PFSK-1 (cell line): ENCODE measurements around the gene KLHL36.

Experiments used
- FOXP2 ChIP-seq: optimal IDR thresholded peaks from 2 replicates; pipeline ENCODE3; 2011; ENCODE audit warnings: borderline replicate concordance, control low read depth, inconsistent platforms; ENCODE audit not compliant: insufficient read depth; ENCODE audit errors: extremely low read length, extremely low read depth
- POLR2AphosphoS5 ChIP-seq: IDR thresholded peaks from 2 replicates; pipeline ENCODE4 v1.6.1; 2012; ENCODE audit warnings: low read depth, mild to moderate bottlenecking, control low read depth, low read length, moderate library complexity
- SIN3A ChIP-seq: IDR thresholded peaks from 2 replicates; pipeline ENCODE4 v1.6.1; 2012; ENCODE audit warnings: mild to moderate bottlenecking, low read length, moderate library complexity, borderline replicate concordance; ENCODE audit not compliant: insufficient read depth
- TAF1 ChIP-seq: IDR thresholded peaks from 2 replicates; pipeline ENCODE4 v1.6.1; 2012; ENCODE audit warnings: low read length, control low read depth, borderline replicate concordance; ENCODE audit not compliant: insufficient read depth
- TF ChIP-seq, protein P1 (sequence below), 2 experiments: IDR thresholded peaks; 2 replicates each; pipeline versions ENCODE4 v1.6.1 to v1.8.0; 2011 to 2012; ENCODE audit warnings: low read depth in 2 of 2, low read length in 2 of 2, control low read depth in 1 of 2, inconsistent platforms in 1 of 2, mild to moderate bottlenecking in 1 of 2, moderate library complexity in 1 of 2; ENCODE audit not compliant: insufficient read depth in 1 of 2

Gene KLHL36

DNA sequence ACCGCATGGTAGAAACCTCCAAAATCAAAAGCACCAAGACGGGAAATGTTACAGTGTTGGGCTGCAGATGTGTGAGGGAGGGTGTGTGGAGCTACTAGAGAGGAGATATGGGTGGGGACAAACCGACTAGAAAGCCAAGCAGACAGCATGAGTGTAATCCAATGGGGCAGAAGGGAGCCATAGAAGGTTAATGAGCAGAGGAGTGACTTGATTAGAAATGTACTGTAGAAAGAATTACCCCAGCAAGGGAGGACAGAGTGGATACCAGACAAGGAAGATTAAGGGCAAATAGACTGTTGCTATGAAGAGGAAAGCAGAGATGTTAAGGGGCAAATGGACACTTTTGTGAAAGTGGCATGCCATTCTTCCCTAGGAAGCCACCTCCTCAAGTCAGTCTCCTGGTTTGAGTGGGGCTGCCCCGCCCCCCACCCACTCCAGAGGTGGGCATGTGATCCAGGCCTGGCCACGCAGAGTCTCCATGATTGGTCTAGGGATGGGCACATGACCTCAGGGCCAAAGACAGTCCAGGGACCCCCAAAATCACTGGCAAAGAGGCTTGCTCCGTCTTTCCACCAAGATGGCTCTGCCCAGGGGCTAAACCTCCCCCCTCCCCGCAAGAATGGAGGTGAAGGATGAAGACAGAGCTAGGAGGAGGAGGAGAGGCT lies 34.8 kb upstream of the KLHL36 start:
- TF ChIP-seq TAF1 (no peak), POLR2AphosphoS5 (no peak), SIN3A (no peak), FOXP2 (no peak)
- TF ChIP-seq, protein P1, sequence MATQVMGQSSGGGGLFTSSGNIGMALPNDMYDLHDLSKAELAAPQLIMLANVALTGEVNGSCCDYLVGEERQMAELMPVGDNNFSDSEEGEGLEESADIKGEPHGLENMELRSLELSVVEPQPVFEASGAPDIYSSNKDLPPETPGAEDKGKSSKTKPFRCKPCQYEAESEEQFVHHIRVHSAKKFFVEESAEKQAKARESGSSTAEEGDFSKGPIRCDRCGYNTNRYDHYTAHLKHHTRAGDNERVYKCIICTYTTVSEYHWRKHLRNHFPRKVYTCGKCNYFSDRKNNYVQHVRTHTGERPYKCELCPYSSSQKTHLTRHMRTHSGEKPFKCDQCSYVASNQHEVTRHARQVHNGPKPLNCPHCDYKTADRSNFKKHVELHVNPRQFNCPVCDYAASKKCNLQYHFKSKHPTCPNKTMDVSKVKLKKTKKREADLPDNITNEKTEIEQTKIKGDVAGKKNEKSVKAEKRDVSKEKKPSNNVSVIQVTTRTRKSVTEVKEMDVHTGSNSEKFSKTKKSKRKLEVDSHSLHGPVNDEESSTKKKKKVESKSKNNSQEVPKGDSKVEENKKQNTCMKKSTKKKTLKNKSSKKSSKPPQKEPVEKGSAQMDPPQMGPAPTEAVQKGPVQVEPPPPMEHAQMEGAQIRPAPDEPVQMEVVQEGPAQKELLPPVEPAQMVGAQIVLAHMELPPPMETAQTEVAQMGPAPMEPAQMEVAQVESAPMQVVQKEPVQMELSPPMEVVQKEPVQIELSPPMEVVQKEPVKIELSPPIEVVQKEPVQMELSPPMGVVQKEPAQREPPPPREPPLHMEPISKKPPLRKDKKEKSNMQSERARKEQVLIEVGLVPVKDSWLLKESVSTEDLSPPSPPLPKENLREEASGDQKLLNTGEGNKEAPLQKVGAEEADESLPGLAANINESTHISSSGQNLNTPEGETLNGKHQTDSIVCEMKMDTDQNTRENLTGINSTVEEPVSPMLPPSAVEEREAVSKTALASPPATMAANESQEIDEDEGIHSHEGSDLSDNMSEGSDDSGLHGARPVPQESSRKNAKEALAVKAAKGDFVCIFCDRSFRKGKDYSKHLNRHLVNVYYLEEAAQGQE (IDR thresholded peaks at IDR 0.05; ENCODE audit: insufficient read depth in 1 of 2, low read depth in 2 of 2, low read length in 2 of 2): no peak

DNA sequence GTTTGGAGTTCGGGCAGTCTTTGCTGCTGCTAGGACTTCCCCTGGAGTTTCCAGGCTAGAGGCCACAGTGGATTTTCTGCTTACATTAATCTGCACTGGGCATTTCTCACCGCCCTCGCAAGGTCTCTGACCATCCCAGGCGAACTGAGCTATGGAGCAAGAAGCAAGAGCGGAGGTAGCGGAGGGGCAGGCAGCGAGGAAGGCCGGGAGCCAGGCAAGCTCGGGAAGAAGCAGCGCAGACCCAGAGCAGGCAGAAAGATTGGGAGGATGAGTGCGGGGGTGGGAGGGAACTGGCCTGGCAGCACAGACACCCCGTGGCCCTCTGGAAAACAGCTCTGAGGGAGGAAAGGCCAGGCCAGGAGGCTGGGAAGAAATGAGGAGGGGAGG lies 34.2 kb upstream of the KLHL36 start:
- TF ChIP-seq SIN3A (no peak), TAF1 (no peak), FOXP2 (no peak), POLR2AphosphoS5 (no peak)
- TF ChIP-seq, protein P1 (IDR thresholded peaks at IDR 0.05; ENCODE audit: insufficient read depth in 1 of 2, low read depth in 2 of 2, low read length in 2 of 2): no peak

DNA sequence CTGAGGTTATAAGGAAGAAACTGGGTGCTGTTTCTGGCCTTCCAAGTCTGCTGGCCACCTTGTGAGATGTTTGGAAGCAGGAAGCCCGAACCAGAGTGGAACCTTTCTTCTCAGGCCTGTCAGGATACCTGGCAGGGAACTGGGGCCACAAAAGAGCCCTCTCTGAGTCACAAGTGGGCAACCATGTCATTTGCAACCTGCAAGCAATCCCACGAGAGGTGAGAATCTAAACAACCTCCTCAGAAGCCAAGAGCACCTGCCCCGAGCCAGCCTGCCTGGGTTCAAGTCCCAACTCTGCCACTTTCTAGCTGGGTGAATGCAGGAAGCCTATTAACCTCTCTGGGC lies 33.7 kb upstream of the KLHL36 start:
- no peak for TF ChIP-seq FOXP2
- no peak for TF ChIP-seq SIN3A
- no peak for TF ChIP-seq POLR2AphosphoS5
- TF ChIP-seq, protein P1 (IDR thresholded peaks at IDR 0.05; ENCODE audit: insufficient read depth in 1 of 2, low read depth in 2 of 2, low read length in 2 of 2): no peak
- TF ChIP-seq TAF1: no peak

DNA sequence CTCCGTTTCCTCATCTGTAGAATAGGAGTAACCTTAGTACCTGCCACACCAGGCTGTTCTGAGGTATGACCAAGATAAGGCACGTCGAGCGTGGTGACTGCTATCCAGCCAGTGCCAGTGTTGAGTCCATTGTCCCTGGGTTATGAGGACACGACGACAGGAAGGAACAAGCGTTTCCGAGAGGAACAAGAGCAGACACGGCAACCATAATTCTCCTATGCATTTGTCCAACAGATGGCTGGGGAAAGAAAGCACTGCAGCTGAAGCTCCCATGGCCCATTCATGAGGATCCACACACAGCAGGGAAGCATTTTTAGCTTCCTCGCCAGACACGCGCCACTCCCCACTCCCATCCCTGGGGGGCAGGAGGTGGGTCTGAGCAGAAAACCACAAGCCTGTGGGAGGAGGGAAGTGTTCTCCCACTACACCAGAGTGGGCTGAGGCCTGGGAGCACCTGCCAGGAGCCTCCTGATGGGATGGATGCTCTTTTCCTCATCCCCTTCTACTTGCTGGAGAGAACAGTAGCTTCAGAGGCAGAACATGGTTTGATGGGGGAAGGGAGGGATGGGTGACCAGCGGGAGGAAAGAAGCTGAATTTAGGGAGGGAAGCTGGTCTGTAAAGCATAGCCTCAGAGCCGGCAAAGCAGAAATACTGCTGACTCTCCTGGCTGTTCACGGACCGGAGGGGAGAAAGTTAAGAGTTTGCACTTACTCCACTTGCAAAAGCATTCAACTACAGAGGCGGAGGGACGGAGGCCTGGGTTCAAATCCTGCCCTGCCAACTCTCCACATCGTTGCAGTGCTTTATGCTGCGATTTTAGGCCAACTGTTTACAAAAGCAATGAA lies 33.1 kb upstream of the KLHL36 start:
- TF ChIP-seq POLR2AphosphoS5: 0 out of 2 replicates have a peak, but pooled peaks have one; percentile 35
- peak; percentile 44; the same call in 1 of the 2 replicates for TF ChIP-seq SIN3A
- TF ChIP-seq, protein P1 (IDR thresholded peaks at IDR 0.05; ENCODE audit: insufficient read depth in 1 of 2, low read depth in 2 of 2, low read length in 2 of 2): no peak
- TF ChIP-seq FOXP2: no peak
- TF ChIP-seq TAF1: no peak

DNA sequence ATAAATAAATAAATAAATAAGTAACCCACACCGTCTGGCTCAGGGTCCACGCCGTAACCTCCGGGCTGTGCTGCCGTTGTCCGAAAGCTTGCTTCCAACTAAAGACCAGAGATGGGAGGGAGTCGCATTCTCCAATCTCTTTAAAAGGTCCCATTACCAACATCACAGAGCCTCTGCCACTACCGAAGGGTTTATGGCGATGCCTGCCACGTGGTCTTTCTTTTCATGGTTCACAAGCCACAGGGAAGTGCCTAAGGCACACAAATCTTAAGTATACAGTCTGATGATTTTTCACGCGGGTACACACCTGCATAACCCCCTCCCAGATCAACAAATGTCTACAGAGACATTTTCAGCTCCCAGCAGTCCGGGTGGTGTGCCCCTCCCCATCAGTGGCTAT lies 31.8 kb upstream of the KLHL36 start:
- TF ChIP-seq SIN3A (peak; percentile 45; the same call in 1 of the 2 replicates), POLR2AphosphoS5 (no peak)
- TF ChIP-seq, protein P1 (IDR thresholded peaks at IDR 0.05; ENCODE audit: insufficient read depth in 1 of 2, low read depth in 2 of 2, low read length in 2 of 2): no peak
